GM12874 (cell line): ENCODE measurements around the gene PTX4.

Experiments used
- CTCF ChIP-seq: IDR thresholded peaks from 2 replicates; pipeline ENCODE4 v1.5.1; 2011; ENCODE audit warnings: low read depth, mild to moderate bottlenecking, control low read depth, low read length, moderate library complexity; ENCODE audit not compliant: insufficient read depth

Gene PTX4

GRCh38 chr16:1451702-1452392, 36.9 kb downstream of the PTX4 start:
- no peak for TF ChIP-seq CTCF

- no peak for TF ChIP-seq CTCF
Measured at GRCh38 chr16:1450841-1451240, 37.9 kb downstream of the PTX4 start.

- no peak for TF ChIP-seq CTCF
Measured at GRCh38 chr16:1450218-1450617, 38.5 kb downstream of the PTX4 start.

- TF ChIP-seq CTCF: no peak
Measured at GRCh38 chr16:1449201-1449788, 39.4 kb downstream of the PTX4 start.

GRCh38 chr16:1448536-1449116, 40.1 kb downstream of the PTX4 start:
- TF ChIP-seq CTCF: no peak

GRCh38 chr16:1447965-1448364, 40.8 kb downstream of the PTX4 start:
- TF ChIP-seq CTCF: no peak

GRCh38 chr16:1446296-1447080, 42.3 kb downstream of the PTX4 start:
- TF ChIP-seq CTCF: no peak
